A549 (cell line): ENCODE data around the gene PRKG1. TPM values are rescaled to one million over a fixed set of nuclear protein-coding genes. Genes with fewer than 3 reads are reported as not detected.

Experiments
- ATAC-seq, 2 experiments: fragments of 200-7000 bp in 1 of 2; fragments of >200 bp in 1 of 2; cut with Nextera tagmentation in 1 of 2; cut with Tn5 transposase in 1 of 2; 3 replicates each; pipeline versions ENCODE4 v1.8.0 to v1.9.1; 2018 to 2020; ENCODE audit warnings: mild to moderate bottlenecking in 1 of 2, moderate library complexity in 1 of 2
- CTCF ChIA-PET: fragments of 300-600 bp; sonication (Branson Sonifier 250); formaldehyde crosslinking; extraction: SDS; loops from one replicate; lab custom pipeline; 2021; ENCODE audit warnings: antibody characterized with exemption, inconsistent platforms; lab: Yijun Ruan, JAX
- POLR2A ChIA-PET: fragments of 350-600 bp; formaldehyde crosslinking; extraction: SDS; loops from one replicate; lab custom pipeline; 2021; ENCODE audit warnings: antibody characterized with exemption, inconsistent platforms; lab: Yijun Ruan, JAX
- DNase-seq, 2 experiments: peaks; one replicate each; pipeline versions ENCODE4 v3.0.0 to v3.0.0-alpha.2; 2011 to 2016; ENCODE audit warnings: low read depth in 1 of 2, low spot score in 1 of 2
- FAIRE-seq: peaks from 2 replicates; lab custom pipeline; 2011; peaks lifted over from hg19 to GRCh38; lab: Jason Lieb, UNC
- H3K27ac ChIP-seq, 2 experiments: fragments of >200 bp; sonication (Bioruptor Twin); formaldehyde crosslinking; 3 replicates each; pipeline ENCODE4 v1.5.1; 2016 to 2017
- H3K4me1 ChIP-seq: fragments of >200 bp; sonication (Bioruptor Twin); formaldehyde crosslinking; 3 replicates; pipeline ENCODE4 v1.6.1; 2016
- H3K4me2 ChIP-seq: fragments of >200 bp; sonication (Bioruptor Twin); formaldehyde crosslinking; 3 replicates; pipeline ENCODE4 v1.6.1; 2016
- H3K4me3 ChIP-seq: fragments of >200 bp; sonication (Bioruptor Twin); formaldehyde crosslinking; 3 replicates; pipeline ENCODE4 v1.5.1; 2016
- H3K9me3 ChIP-seq: fragments of >200 bp; sonication (Bioruptor Twin); formaldehyde crosslinking; 3 replicates; pipeline ENCODE4 v1.6.1; 2016
- BCL3 ChIP-seq: fragments of >200 bp; sonication (Bioruptor Twin); formaldehyde crosslinking; IDR thresholded peaks from 3 replicates; pipeline ENCODE4 v1.6.1; 2016
- CTCF ChIP-seq: fragments of >200 bp; sonication (Bioruptor Twin); formaldehyde crosslinking; IDR thresholded peaks from 3 replicates; pipeline ENCODE4 v1.5.1; 2016
- E2F6 ChIP-seq: IDR thresholded peaks from 2 replicates; pipeline ENCODE4 v1.6.1; 2012; ENCODE audit warnings: low read depth, borderline replicate concordance
- EHMT2 ChIP-seq: fragments of 200-600 bp; sonication (generic); IDR thresholded peaks from 2 replicates; pipeline ENCODE4 v1.6.1; 2016; ENCODE audit warnings: antibody characterized with exemption, low read depth, mild to moderate bottlenecking, moderate library complexity
- ESRRA ChIP-seq: fragments of 150-350 bp; IDR thresholded peaks from 2 replicates; pipeline ENCODE4 v1.6.1; 2014; ENCODE audit warnings: mild to moderate bottlenecking, low read length, borderline replicate concordance
- FOSL2 ChIP-seq, 2 experiments: fragments of 450-650 bp in 1 of 2; fragments of >200 bp in 1 of 2; sonication (Bioruptor Twin) in 1 of 2; formaldehyde crosslinking; IDR thresholded peaks; 2 replicates each; pipeline versions ENCODE4 v1.5.0 to v1.6.1; 2016 to 2020; ENCODE audit warnings: mild to moderate bottlenecking in 1 of 2, moderate library complexity in 1 of 2
- GATA3 ChIP-seq: IDR thresholded peaks from 2 replicates; pipeline ENCODE4 v1.6.1; 2012; ENCODE audit warnings: borderline replicate concordance
- HDAC2 ChIP-seq: fragments of 200-600 bp; sonication (generic); IDR thresholded peaks from 2 replicates; pipeline ENCODE4 v1.6.1; 2016
- HOXB5 ChIP-seq: fragments of 250-450 bp; sonication (Bioruptor Pico); IDR thresholded peaks from 2 replicates; pipeline ENCODE4 v1.5.0; 2020; ENCODE audit warnings: mild to moderate bottlenecking, moderate library complexity
- JUNB ChIP-seq: fragments of >200 bp; sonication (Bioruptor Twin); formaldehyde crosslinking; IDR thresholded peaks from 2 replicates; pipeline ENCODE4 v1.6.1; 2016
- KDM1A ChIP-seq: fragments of 200-600 bp; sonication (generic); IDR thresholded peaks from 2 replicates; pipeline ENCODE4 v1.6.1; 2016; ENCODE audit warnings: low read depth, mild to moderate bottlenecking
- MAX ChIP-seq: IDR thresholded peaks from 2 replicates; pipeline ENCODE4 v1.6.1; 2012
- NPAS2 ChIP-seq: fragments of 250-450 bp; sonication (Bioruptor Pico); IDR thresholded peaks from 2 replicates; pipeline ENCODE4 v1.8.0; 2022; ENCODE audit warnings: mild to moderate bottlenecking, moderate library complexity, borderline replicate concordance
- POLR2A ChIP-seq: IDR thresholded peaks from 2 replicates; pipeline ENCODE4 v1.6.1; 2012; ENCODE audit warnings: mild to moderate bottlenecking, low read length
- RAD21 ChIP-seq, 2 experiments: fragments of >200 bp in 1 of 2; sonication (Bioruptor Twin) in 1 of 2; formaldehyde crosslinking in 1 of 2; IDR thresholded peaks in 1 of 2; conservative IDR thresholded peaks in 1 of 2; 2 replicates in 1 of 2; 3 replicates in 1 of 2; pipeline ENCODE4 v1.6.1; 2012 to 2018; ENCODE audit warnings: inconsistent platforms in 1 of 2
- RCOR1 ChIP-seq: fragments of 150-350 bp; IDR thresholded peaks from 2 replicates; pipeline ENCODE4 v1.6.1; 2014; ENCODE audit warnings: antibody characterized with exemption, low read length, low read depth
- RFX5 ChIP-seq: fragments of 450-650 bp; IDR thresholded peaks from 2 replicates; pipeline ENCODE4 v1.7.1; 2014; ENCODE audit warnings: antibody characterized with exemption, mild to moderate bottlenecking, moderate library complexity
- SMC3 ChIP-seq: fragments of >200 bp; sonication (Bioruptor Twin); formaldehyde crosslinking; IDR thresholded peaks from 3 replicates; pipeline ENCODE4 v1.6.1; 2018; ENCODE audit warnings: inconsistent platforms
- SREBF2 ChIP-seq: fragments of 450-650 bp; IDR thresholded peaks from 2 replicates; pipeline ENCODE4 v1.6.1; 2014; ENCODE audit warnings: mild to moderate bottlenecking, moderate library complexity
- TFCP2L1 ChIP-seq: fragments of 250-450 bp; sonication (Bioruptor Pico); IDR thresholded peaks from 2 replicates; pipeline ENCODE4 v1.5.0; 2021; ENCODE audit warnings: mild to moderate bottlenecking
- USF2 ChIP-seq: fragments of 450-650 bp; IDR thresholded peaks from 2 replicates; pipeline ENCODE4 v1.6.1; 2014; ENCODE audit warnings: antibody characterized with exemption
- ZC3H11A ChIP-seq: fragments of 450-650 bp; IDR thresholded peaks from 2 replicates; pipeline ENCODE4 v1.6.1; 2014; ENCODE audit warnings: antibody characterized with exemption, mild to moderate bottlenecking
- ZFP36 ChIP-seq: fragments of 450-650 bp; IDR thresholded peaks from 2 replicates; pipeline ENCODE4 v1.6.1; 2014; ENCODE audit warnings: borderline replicate concordance; ENCODE audit not compliant: partially characterized antibody
- WGBS: methylation state at CpG from one replicate; pipeline ENCODE4 v1.1.6; 2017; ENCODE audit errors: missing lambda C conversion rate; 5-methylcytosine and 5-hydroxymethylcytosine counted together
- polyA plus RNA-seq, 4 experiments: library from polyadenylated mRNA; depleted of rRNA in 3 of 4; stranded (reverse); fragments of >200 nt; fragmentation: RNase III in 1 of 4; extraction: RNeasy Plus Mini Kit Qiagen cat#74134 plus additional on column Dnase treatment in 1 of 4; gene quantifications; 2 replicates in 3 of 4; 3 replicates in 1 of 4; pipeline ENCODE4 v1.2.3, GENCODE V29; 2011 to 2017

PRKG1 gene
- polyA plus RNA-seq, 2 of the 4 experiments (the other 2 are of a cell fraction): not detected

- ATAC-seq (no peak), FAIRE-seq (peak; percentile 70), DNase-seq (no peak)
- TF ChIP-seq GATA3 (no peak), E2F6 (no peak)
- Histone ChIP-seq H3K9me3 (no peaks in the 10 kb centered on the region), H3K4me3 (no peak overlapping the region), H3K4me2 (peak overlapping the region; percentile 17; the same call in 2 of the 3 replicates), H3K4me1 (peaks cover 10% of the 10 kb centered on the region; the same call in 2 of the 3 replicates), H3K27ac (no peak overlapping the region)
- WGBS: 49% methylated on average over 4 of the region's 4 CpGs
- CTCF ChIA-PET: interaction anchor here (1.7 kb wide), 1 partner anchor 1150 kb away, joined by 4 read pairs; no protein-coding TSS in a partner anchor
- POLR2A ChIA-PET: no interaction called here
These were observed 1138.5 kb downstream of the PRKG1 start for GRCh38 chr10:52212802-52213201.

- Histone ChIP-seq H3K4me2 (peak overlapping the region; percentile 17; the same call in 1 of the 3 replicates), H3K4me1 (peaks cover 10% of the 10 kb centered on the region; the same call in 2 of the 3 replicates), H3K27ac (no peak overlapping the region), H3K4me3 (no peak overlapping the region), H3K9me3 (no peaks in the 10 kb centered on the region)
- 67% methylated on average over 3 of the region's 3 CpGs for WGBS
- TF ChIP-seq NPAS2 (no peak), HDAC2 (no peak), USF2 (no peak), RAD21 (conservative IDR thresholded peaks at IDR 0.05 in 1 of 2, IDR thresholded peaks at IDR 0.05 in 1 of 2) (no peak), RFX5 (no peak), EHMT2 (no peak), RCOR1 (no peak), MAX (no peak), ZC3H11A (no peak)
- ATAC-seq: peak in 1 of 2 experiments; percentile 44; a peak in 2 of 6 replicates
- CTCF ChIA-PET: interaction anchor here (1.7 kb wide), 1 partner anchor 1150 kb away, joined by 4 read pairs; no protein-coding TSS in a partner anchor
- POLR2A ChIA-PET: no interaction called here
- peak in 1 of 2 experiments; percentile 16 for DNase-seq
- FAIRE-seq: no peak
These were observed 1139.0 kb downstream of the PRKG1 start for GRCh38 chr10:52213321-52213752.

- peak; percentile 82 to 84; a peak in 5 of 6 replicates for ATAC-seq
- Histone ChIP-seq H3K4me1 (peaks cover 10% of the 10 kb centered on the region; the same call in 2 of the 3 replicates), H3K4me2 (no peak overlapping the region), H3K27ac (no peak overlapping the region), H3K9me3 (no peaks in the 10 kb centered on the region), H3K4me3 (no peak overlapping the region)
- FAIRE-seq: peak; percentile 98
- POLR2A ChIA-PET: no interaction called here
- CTCF ChIA-PET: interaction anchor here (0.6 to 3.1 kb wide), 18 partner anchors 9 to 1152 kb away, joined by 3 to 13 read pairs (median 4); no protein-coding TSS in a partner anchor
- DNase-seq: peak; percentile 24 to 73
- TF ChIP-seq RAD21 (conservative IDR thresholded peaks at IDR 0.05 in 1 of 2, IDR thresholded peaks at IDR 0.05 in 1 of 2): peak; percentile 86 to 89
- TF ChIP-seq ZFP36: no peak
- peak; percentile 77 for TF ChIP-seq CTCF
- TF ChIP-seq SMC3: peak; percentile 69
These were observed 1141.6 kb downstream of the PRKG1 start for GRCh38 chr10:52215745-52216361.

GRCh38 chr10:52216852-52217251, 1142.6 kb downstream of the PRKG1 start:
- 67% methylated on average over 2 of the region's 2 CpGs for WGBS
- ATAC-seq (no peak), FAIRE-seq (no peak), DNase-seq (no peak)
- H3K4me1 ChIP-seq: peaks cover 10% of the 10 kb centered on the region; the same call in 2 of the 3 replicates
- POLR2A ChIA-PET: no interaction called here
- no peak overlapping the region for H3K4me3 ChIP-seq
- H3K4me2 ChIP-seq: no peak overlapping the region
- no peaks in the 10 kb centered on the region for H3K9me3 ChIP-seq
- H3K27ac ChIP-seq: no peak overlapping the region
- CTCF ChIA-PET: interaction anchor here (0.8 to 3.1 kb wide), 12 partner anchors 14 to 1153 kb away, joined by 3 to 13 read pairs (median 4); no protein-coding TSS in a partner anchor
- TF ChIP-seq JUNB (no peak), POLR2A (no peak), RFX5 (no peak), FOSL2 (IDR thresholded peaks at IDR 0.05) (no peak), FOSL2 (CRISPR knock-in tag; IDR thresholded peaks at IDR 0.05) (no peak), ZC3H11A (no peak), TFCP2L1 (CRISPR knock-in tag) (no peak), HDAC2 (no peak), NPAS2 (no peak), KDM1A (no peak), BCL3 (no peak), RAD21 (conservative IDR thresholded peaks at IDR 0.05 in 1 of 2, IDR thresholded peaks at IDR 0.05 in 1 of 2) (no peak), ESRRA (no peak), SMC3 (no peak), SREBF2 (no peak), HOXB5 (CRISPR knock-in tag) (no peak), E2F6 (no peak)
